Endothelial cell of hepatic sinusoid (primary cell): ENCODE results near the gene AP3S2.
"Not testable (repeated sequence)": the region's sequence is repeated elsewhere in the genome, so short reads cannot be mapped to it uniquely, and the experiment has no call there.

Experiments
- in situ Hi-C: cut with HindIII; loops from 2 replicates; pipeline ENCODE4 v1.10.0; 2017; ENCODE audit warnings: low sequenced_read_pairs

AP3S2 gene

DNA sequence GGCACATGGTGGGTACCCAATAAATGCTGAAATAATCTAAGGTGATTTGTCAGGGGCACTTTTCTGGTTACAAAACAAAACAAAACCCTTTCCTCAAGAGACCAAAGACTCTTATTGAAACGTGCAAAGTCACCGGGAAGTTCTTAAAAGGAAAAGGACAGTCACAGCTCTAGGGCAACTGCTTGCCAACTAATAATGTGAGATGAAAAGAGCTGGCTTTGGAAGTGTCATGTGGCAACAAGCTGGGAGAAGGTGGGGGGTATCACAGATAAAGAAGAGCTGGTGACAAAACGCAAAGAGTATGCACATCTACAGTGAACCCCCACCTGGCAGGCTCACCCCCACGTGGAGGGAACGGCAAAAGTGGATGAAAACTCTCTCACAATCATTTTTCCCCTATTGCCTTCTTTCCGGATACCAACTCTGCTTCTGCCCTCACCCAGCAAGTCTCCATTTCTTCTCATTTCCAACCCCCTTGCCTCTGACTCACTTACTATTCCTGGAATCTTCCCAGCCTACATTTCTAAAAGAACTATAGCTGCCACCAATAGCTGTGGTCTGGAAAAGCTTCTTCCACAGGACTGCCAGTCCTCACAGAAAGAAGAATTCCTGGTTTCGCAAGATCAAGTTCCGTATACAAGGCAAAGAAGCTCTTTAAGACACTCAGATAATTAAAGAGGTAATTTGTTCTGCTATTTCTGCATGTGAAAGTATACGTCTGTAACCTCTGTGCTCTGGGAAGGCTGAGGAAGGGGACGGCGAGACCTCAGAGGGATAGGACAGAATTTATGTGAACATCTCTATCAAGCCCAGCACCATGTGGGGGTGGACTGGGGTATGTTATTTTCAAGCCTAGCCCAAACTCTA, 57.3 kb downstream of the AP3S2 start:
- in situ Hi-C loops, result no loop called here

DNA sequence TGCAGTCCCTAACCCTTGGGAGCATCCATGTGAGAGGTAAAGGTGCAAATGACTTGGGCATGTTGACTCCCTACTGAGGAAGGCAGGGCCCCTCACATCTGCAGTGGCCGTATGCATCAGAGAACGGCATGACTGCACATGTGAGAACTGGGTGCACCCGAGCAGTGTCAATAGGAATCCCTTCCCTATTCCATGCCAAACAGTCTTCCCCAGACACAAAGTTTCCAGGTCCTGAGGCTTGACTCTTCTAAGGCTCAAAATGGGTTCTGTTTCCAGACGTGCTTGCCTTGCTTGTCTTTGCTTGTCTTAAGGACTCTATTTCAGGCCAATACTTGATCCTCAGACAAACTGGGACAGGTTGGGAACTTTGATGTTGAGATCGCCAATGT, 58.6 kb downstream of the AP3S2 start:
- in situ Hi-C loops, result no loop called here

DNA sequence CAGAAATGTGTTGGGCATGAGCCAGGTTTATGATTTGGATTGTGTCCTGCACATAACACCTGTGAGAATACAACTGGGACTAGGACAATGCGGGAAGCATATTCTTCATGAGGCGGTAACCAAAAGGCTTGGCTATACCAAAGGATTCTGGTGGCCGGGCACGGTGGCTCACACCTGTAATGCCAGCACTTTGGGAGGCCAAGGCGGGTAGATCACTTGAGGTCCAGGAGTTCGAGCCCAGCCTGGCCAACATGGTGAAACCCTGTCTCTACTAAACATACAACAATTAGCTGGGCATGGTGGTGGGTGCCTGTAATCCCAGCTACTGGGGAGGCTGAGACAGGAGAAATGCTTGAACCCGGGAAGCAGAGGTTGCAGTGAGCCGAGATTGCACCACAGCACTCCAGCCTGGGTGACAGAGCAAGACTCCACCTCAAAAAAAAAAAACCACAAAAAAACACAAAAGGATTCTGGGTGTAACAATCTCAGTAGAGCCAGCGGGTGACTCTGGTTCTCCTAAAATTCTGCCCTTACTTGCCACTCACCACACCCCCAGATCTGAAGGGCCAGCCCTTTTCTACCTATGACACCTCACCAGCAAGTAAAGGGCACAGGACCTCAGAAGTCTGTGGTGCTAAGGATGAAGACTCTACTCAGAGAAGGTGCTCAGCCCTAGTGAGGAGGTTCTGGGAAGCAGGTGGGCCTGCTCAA, 59.2 kb downstream of the AP3S2 start:
- in situ Hi-C loops, result not testable (repeated sequence)

- in situ Hi-C loops, result no loop called here
Measured at GRCh38 chr15:89833966-89834365, 59.8 kb downstream of the AP3S2 start.

DNA sequence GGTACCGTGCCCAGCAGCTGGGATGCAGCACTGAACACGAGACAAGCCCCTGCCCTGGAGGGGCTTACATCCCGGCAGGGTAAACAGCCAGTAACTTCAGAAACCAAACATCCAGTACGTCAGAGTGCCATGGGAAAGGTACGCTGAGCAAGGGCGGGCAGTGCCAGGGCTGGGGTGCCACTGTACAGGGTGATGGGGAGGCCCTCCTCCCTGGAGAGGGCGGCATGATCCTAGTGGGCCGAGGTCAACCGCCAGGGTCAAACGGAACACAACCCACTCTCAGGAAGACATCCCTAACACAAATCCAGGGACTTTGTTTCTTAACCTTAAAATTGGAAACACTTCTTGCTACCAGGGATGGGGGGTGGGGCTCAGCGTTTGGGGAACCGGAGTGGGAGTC, 63.2 kb downstream of the AP3S2 start:
- in situ Hi-C loops, result no loop called here

GRCh38 chr15:89829616-89830440, 64.0 kb downstream of the AP3S2 start:
- in situ Hi-C loops, result no loop called here

GRCh38 chr15:89829161-89829560, 64.6 kb downstream of the AP3S2 start:
- in situ Hi-C loops, result no loop called here

GRCh38 chr15:89828281-89829145, 65.3 kb downstream of the AP3S2 start:
- in situ Hi-C loops, result no loop called here

DNA sequence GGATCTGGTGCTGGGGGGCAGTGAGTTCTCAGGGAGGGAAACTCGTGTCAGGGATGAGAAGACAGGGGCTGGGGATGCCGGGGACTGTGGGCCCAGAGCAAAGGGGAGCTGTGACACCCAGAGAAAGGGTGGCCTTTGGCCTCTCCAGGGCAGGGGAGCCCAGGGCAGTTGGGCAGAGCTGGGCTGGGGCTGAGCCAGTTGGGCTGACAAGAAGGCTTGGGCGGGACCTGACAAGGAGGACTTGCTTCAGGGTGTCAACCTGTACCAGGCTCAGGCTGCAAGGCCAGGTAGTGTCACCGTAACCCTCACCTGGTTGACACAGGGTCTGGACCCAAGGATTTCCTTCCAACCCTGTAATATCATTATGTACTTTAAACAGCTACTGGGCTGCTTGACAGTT, 66.0 kb downstream of the AP3S2 start:
- in situ Hi-C loops, result no loop called here

DNA sequence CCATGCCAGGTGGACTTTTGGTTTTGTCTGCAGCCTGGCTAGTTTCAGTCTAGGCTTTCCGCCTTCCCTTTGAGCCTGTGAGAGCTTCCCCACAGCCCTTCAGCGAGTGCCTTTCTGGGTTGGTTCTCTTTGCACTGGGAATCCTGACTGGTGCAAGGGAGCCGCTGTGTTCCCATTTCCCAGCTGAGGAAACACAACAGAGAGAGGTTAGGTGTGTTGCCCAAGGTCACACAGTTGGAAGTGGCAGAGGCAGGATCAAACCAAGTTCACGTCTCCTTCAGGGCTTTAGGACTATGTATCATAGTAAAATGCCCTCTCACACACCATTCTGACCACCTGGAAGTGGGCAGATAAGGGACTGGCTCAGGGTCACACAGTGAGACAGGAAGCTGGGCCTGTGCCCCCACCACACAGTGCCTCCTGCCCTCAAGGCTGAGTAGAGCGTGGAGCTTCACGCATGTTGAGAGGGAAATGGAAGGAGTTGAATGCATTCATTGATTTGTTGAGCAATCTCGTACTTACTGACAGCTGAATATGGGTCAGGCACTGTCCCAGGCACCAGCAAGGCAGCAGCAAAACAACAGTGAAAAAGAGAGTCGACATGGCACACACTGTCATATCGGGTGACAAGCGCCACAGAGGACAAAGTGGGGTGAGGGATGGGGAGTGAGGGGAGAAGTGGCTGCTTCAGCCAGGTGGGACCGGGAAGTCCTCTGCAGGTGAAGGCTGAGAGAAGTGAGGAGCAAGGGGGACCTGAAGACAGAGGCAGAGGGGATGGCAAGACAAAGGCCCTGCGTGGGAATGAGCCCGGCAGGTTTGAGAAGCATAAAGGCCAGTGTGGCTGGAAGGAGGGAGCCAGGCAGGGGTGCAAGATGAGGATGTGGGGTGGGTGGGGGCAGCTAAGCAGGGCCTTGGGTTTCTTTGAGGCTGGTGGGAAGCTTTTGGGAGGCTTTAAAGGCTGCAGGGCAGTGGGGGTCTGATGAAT, 66.8 kb downstream of the AP3S2 start:
- in situ Hi-C loops, result no loop called here

DNA sequence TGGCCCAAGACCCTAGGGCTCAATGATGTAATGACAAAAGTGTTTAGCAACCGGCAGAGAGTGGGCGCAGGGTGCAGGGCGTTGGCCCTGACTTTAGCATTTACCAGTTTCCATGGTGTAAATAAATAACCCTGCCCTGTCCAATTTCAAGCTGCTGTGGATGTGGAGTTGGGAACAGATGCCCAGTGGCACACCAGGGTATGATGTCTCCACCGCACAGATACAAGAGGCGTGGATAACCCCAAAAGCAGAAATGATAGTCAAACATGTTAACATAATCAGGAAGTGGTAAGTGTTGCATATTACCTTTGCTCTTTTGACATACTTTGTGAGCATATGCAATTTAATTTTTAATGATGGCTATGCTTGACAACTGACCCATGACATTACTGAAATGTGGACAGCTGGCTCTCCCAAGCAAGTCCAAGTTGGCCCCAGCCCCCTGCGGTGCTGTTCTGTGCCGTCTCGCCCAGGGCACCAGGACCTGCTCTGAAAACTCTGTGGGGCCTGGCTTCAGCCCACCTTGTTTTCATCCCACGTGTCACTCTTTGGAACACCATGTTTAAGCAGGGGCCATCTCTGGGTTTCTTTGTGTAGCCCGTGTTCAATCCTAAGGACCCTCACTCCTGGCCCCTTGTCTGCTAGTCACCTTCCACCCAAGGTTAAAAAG, 68.4 kb downstream of the AP3S2 start:
- in situ Hi-C loops, result no loop called here

- in situ Hi-C loops, result no loop called here
Measured at GRCh38 chr15:89824607-89824867, 69.3 kb downstream of the AP3S2 start.

GRCh38 chr15:89823836-89824606, 69.8 kb downstream of the AP3S2 start:
- in situ Hi-C loops, result no loop called here

GRCh38 chr15:89822951-89823711, 70.7 kb downstream of the AP3S2 start:
- in situ Hi-C loops, result no loop called here

DNA sequence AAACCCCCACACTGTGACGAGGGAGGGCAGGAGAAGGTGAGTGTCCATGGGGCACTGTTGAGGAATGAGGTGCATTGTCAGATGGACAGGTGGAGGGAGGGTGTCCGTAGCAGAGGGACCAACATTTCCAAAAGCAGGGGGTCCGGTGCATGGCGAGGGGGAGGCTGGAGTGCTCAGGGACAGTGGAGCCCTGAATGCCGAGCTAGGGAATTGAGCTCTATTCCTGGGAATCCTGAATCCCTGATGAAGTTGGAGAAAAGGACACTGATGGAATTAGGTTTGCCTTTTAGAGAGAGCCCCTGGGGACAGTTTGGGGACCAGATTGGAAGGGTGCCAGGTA, 71.2 kb downstream of the AP3S2 start:
- in situ Hi-C loops, result no loop called here

DNA sequence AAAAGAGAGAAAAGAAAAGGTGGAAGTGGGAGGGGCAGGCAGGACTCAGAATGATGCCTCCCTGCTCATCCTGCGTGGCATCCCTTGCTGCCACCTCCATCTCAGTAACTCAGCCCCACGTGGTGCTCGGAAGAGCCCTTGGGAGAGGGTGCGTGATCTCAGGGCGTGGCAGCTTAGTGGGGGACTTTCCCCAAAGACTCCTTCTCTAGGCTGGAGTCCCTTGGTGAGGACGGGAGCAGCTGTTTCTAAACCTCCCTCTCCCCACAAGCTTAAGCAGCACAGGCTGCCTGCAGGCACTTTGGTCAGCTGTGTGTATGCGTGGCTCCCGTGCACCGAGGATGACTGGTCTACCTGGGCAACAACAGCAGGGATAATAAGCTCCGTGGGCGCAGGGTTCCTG, 71.8 kb downstream of the AP3S2 start:
- in situ Hi-C loops, result no loop called here

DNA sequence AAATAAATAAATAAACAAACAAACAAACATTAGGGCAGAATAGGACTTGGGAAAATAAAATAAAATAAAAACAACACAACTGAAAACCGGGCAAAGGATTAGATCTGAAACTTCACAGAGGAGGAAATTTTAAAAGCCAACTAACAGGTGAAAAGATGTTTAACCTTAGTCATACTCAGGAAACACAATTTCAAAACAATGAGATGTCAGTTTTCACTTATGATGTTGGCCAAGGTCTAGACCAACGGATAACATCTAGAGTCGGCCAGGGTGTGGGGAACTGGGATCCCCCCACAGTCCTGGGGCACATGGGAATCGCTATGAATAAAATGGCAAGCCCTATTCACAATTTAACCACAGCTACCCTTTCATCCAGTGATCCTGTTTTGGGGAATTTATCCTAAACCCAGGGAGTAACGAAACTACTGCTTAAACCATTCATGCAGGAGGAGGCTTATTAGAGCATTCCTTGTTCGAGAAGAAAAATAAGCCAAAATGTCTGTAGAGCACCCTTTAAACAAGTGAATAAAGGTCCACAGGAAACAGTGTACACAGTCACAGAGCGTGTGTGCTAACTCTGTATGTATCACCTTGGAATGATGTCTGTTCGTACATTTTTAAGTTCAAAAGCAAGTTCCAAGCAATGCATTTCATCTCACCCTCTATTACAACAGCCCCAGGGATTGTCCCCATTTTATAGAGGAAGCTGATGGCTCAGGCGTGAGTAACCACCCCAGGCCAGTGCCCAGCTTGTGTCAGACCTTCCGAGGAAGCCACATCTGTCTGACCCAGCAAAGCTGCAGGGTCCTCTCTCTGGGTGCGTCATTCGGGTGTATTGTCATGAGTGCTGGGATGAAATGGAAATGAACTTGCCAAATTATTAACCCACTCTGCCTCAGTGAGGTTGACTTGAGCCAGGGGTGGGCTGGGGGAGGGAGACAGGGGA, 72.9 kb downstream of the AP3S2 start:
- in situ Hi-C loops, result no loop called here
